ENCODE results near the gene PLEKHA5. TPM values are rescaled to one million over a fixed set of nuclear protein-coding genes. Genes with fewer than 3 reads are reported as not detected.

The PLEKHA5 gene
- total RNA-seq, 4 donors from 2014 or later, result 12.6 to 195 (median 49.6) TPM

- Histone ChIP-seq H3K4me3 (no peak overlapping the region), H3K27ac (peak overlapping the region; percentile 51 to 72), H3K4me1 (peaks cover 0 to 9% of the 10 kb centered on the region in 2 donors), H3K9me3 (no peaks in the 10 kb centered on the region), H3K36me3 (no peaks in the 10 kb centered on the region), H3K27me3 (no peaks in the 10 kb centered on the region)
- DNase-seq, result no peak
- TF ChIP-seq POLR2A (IDR thresholded peaks at IDR 0.05) (no peak), CTCF (IDR thresholded peaks at IDR 0.05) (no peak)
- intact Hi-C loops (cut with DNase I; ENCODE audit: low total_unique reads), result no loop called here
Measured at GRCh38 chr12:19191089-19191488, 61.6 kb downstream of the PLEKHA5 start.

GRCh38 chr12:19191563-19191962 lies 62.0 kb downstream of the PLEKHA5 start:
- Histone ChIP-seq H3K4me3 (no peak overlapping the region), H3K36me3 (no peaks in the 10 kb centered on the region), H3K27me3 (no peaks in the 10 kb centered on the region), H3K9me3 (no peaks in the 10 kb centered on the region), H3K27ac (peak overlapping the region; percentile 51 to 72), H3K4me1 (peaks cover 0 to 7% of the 10 kb centered on the region in 2 donors)
- intact Hi-C loops (cut with DNase I; ENCODE audit: low total_unique reads), result no loop called here
- TF ChIP-seq POLR2A (IDR thresholded peaks at IDR 0.05) (no peak), CTCF (IDR thresholded peaks at IDR 0.05) (no peak)
- DNase-seq, result no peak

- Histone ChIP-seq H3K27ac (no peak overlapping the region), H3K9me3 (no peaks in the 10 kb centered on the region), H3K27me3 (no peaks in the 10 kb centered on the region), H3K36me3 (no peaks in the 10 kb centered on the region), H3K4me1 (peaks cover 0 to 5% of the 10 kb centered on the region in 2 donors), H3K4me3 (no peak overlapping the region)
- DNase-seq, result no peak
- intact Hi-C loops (cut with DNase I; ENCODE audit: low total_unique reads), result no loop called here
- TF ChIP-seq CTCF (IDR thresholded peaks at IDR 0.05) (no peak), POLR2A (IDR thresholded peaks at IDR 0.05) (no peak)
Measured at GRCh38 chr12:19192710-19193109, 63.2 kb downstream of the PLEKHA5 start.

- H3K27ac ChIP-seq, result no peak overlapping the region
- DNase-seq, result no peak
- H3K4me3 ChIP-seq, result no peak overlapping the region
- H3K4me1 ChIP-seq, result peaks cover 0 to 5% of the 10 kb centered on the region in 2 donors
- no peaks in the 10 kb centered on the region for H3K9me3 ChIP-seq
- H3K27me3 ChIP-seq, result no peaks in the 10 kb centered on the region
- intact Hi-C loops (cut with DNase I; ENCODE audit: low total_unique reads), result no loop called here
- TF ChIP-seq POLR2A (IDR thresholded peaks at IDR 0.05), result no peak
- TF ChIP-seq CTCF (IDR thresholded peaks at IDR 0.05), result no peak
- no peaks in the 10 kb centered on the region for H3K36me3 ChIP-seq
Measured at GRCh38 chr12:19194963-19195362, 65.4 kb downstream of the PLEKHA5 start.

GRCh38 chr12:19196959-19197630 lies 67.6 kb downstream of the PLEKHA5 start:
- Histone ChIP-seq H3K4me3 (no peak overlapping the region), H3K27me3 (no peaks in the 10 kb centered on the region), H3K27ac (no peak overlapping the region), H3K4me1 (no peaks in the 10 kb centered on the region), H3K36me3 (no peaks in the 10 kb centered on the region), H3K9me3 (no peaks in the 10 kb centered on the region)
- no peak for DNase-seq
- TF ChIP-seq POLR2A (IDR thresholded peaks at IDR 0.05), result no peak
- TF ChIP-seq CTCF (IDR thresholded peaks at IDR 0.05), result no peak
- intact Hi-C loops (cut with DNase I; ENCODE audit: low total_unique reads), result no loop called here
